OCI-LY7 (cell line): ENCODE results near the gene MRGPRX2. TPM values are rescaled to one million over a fixed set of nuclear protein-coding genes. Genes with fewer than 3 reads are reported as not detected.
A peak's percentile ranks its signal among the peaks of the same experiment; 100 is the strongest.

Experiments
- BruUV-seq: library from RNA; stranded (reverse); fragments of 400-500 nt; replicated peaks from 2 replicates; lab custom pipeline; 2021; lab: Mats Ljungman, UMichigan
- CTCF ChIA-PET: fragments of 300-600 bp; sonication (Branson Sonifier 250); formaldehyde crosslinking; loops from one replicate; lab custom pipeline; 2022; ENCODE audit warnings: antibody characterized with exemption; ENCODE audit not compliant: unreplicated experiment; lab: Charles Lee
- POLR2A ChIA-PET: fragments of 300-600 bp; sonication (Branson Sonifier 250); formaldehyde crosslinking; loops from one replicate; lab custom pipeline; 2022; ENCODE audit warnings: antibody characterized with exemption; lab: Charles Lee
- DNase-seq: peaks from one replicate; pipeline ENCODE4 v3.0.0-alpha.2; 2015; ENCODE audit warnings: low spot score
- H2AFZ ChIP-seq: fragments of 200-600 bp; sonication (generic), shearing (Covaris generic); 2 replicates; pipeline ENCODE4 v1.6.1; 2014; ENCODE audit warnings: mild to moderate bottlenecking, antibody characterized with exemption, low read length, moderate library complexity
- H3K27ac ChIP-seq: fragments of 200-600 bp; sonication (generic); 2 replicates; pipeline ENCODE4 v1.5.1; 2014; ENCODE audit warnings: mixed run types, low read depth, mild to moderate bottlenecking, moderate library complexity, low read length, inconsistent platforms; ENCODE audit not compliant: poor library complexity, severe bottlenecking
- H3K36me3 ChIP-seq: fragments of 200-600 bp; sonication (generic); 2 replicates; pipeline ENCODE4 v1.6.1; 2014; ENCODE audit warnings: mild to moderate bottlenecking, antibody characterized with exemption, low read length, moderate library complexity, mixed read lengths; ENCODE audit not compliant: insufficient read depth
- H3K4me1 ChIP-seq: fragments of 200-600 bp; sonication (generic); 2 replicates; pipeline ENCODE4 v1.5.1; 2014; ENCODE audit warnings: mild to moderate bottlenecking, low read length; ENCODE audit not compliant: insufficient read depth, poor library complexity, severe bottlenecking
- H3K4me2 ChIP-seq: fragments of 200-600 bp; sonication (generic); 2 replicates; pipeline ENCODE4 v1.6.1; 2014; ENCODE audit warnings: mild to moderate bottlenecking, low read length
- H3K4me3 ChIP-seq: fragments of 200-600 bp; sonication (generic); 2 replicates; pipeline ENCODE4 v1.5.1; 2014; ENCODE audit warnings: mild to moderate bottlenecking, low read depth, low read length; ENCODE audit not compliant: poor library complexity, severe bottlenecking
- H3K79me2 ChIP-seq: fragments of 200-600 bp; sonication (generic); 2 replicates; pipeline ENCODE4 v1.6.1; 2016; ENCODE audit warnings: low read depth, mild to moderate bottlenecking, low read length, moderate library complexity, mixed read lengths; ENCODE audit not compliant: insufficient read depth
- H3K9me2 ChIP-seq: fragments of 200-600 bp; sonication (generic); 2 replicates; pipeline ENCODE4 v1.6.1; 2016; ENCODE audit warnings: mild to moderate bottlenecking, low read length, mixed read lengths; ENCODE audit not compliant: insufficient read depth
- H3K9me3 ChIP-seq: fragments of 200-600 bp; sonication (generic); 2 replicates; pipeline ENCODE4 v1.6.1; 2014; ENCODE audit warnings: mild to moderate bottlenecking, mixed run types, low read length, mixed read lengths
- H4K20me1 ChIP-seq: fragments of 200-600 bp; sonication (generic); 2 replicates; pipeline ENCODE4 v1.6.1; 2014; ENCODE audit warnings: mild to moderate bottlenecking, antibody characterized with exemption, low read length, moderate library complexity, mixed read lengths; ENCODE audit not compliant: insufficient read depth
- CTCF ChIP-seq: fragments of 200-600 bp; sonication (generic); conservative IDR thresholded peaks from 2 replicates; pipeline ENCODE4 v1.5.1; 2014; ENCODE audit warnings: mild to moderate bottlenecking, antibody characterized with exemption, low read length, moderate library complexity, mixed read lengths
- EZH2phosphoT487 ChIP-seq: fragments of 200-600 bp; sonication (generic); IDR thresholded peaks from 2 replicates; pipeline ENCODE4 v1.6.1; 2018; ENCODE audit warnings: low read depth, borderline replicate concordance, mild to moderate bottlenecking, mixed run types, antibody characterized with exemption, low read length, moderate library complexity, mixed read lengths
- intact Hi-C: fragments of 100-400 bp; cut with micrococcal nuclease; formaldehyde crosslinking; loops from one replicate; pipeline ENCODE4 v1.10.0; 2022; ENCODE audit not compliant: unreplicated experiment
- total RNA-seq, 2 experiments: library from RNA; depleted of rRNA in 1 of 2; stranded (reverse); fragments of >200 nt in 1 of 2; shearing (Covaris generic) in 1 of 2; gene quantifications; 2 replicates each; pipeline ENCODE4 v1.2.3, GENCODE V29; 2014 to 2022

The MRGPRX2 gene
- total RNA-seq, 2 experiments from 2014 or later, result not detected

GRCh38 chr11:19071255-19071654 lies 10.7 kb upstream of the MRGPRX2 start:
- peak; percentile 80 for DNase-seq
- Histone ChIP-seq H3K27ac (no peak overlapping the region), H3K4me2 (no peak overlapping the region), H3K79me2 (no peaks in the 10 kb centered on the region), H3K4me1 (no peaks in the 10 kb centered on the region), H3K9me3 (peaks cover 8% of the 10 kb centered on the region; the same call in 1 of the 2 replicates), H3K9me2 (no peaks in the 10 kb centered on the region), H4K20me1 (no peaks in the 10 kb centered on the region), H3K36me3 (no peaks in the 10 kb centered on the region), H3K4me3 (no peak overlapping the region), H2AFZ (no peak overlapping the region)
- TF ChIP-seq CTCF (peak; percentile 100), EZH2phosphoT487 (no peak)
- intact Hi-C loops, result loop anchor here (1.0 kb wide), 1 partner anchor 482 kb away; no protein-coding TSS in a partner anchor
- POLR2A ChIA-PET, result interaction anchor here (0.6 to 1.1 kb wide), 4 partner anchors 10 to 1269 kb away, joined by 3 to 5 read pairs (median 4); no protein-coding TSS in a partner anchor
- CTCF ChIA-PET, result interaction anchor here (0.6 to 0.8 kb wide), 2 partner anchors 10 to 39 kb away, joined by 3 read pairs; no protein-coding TSS in a partner anchor
- BruUV-seq, result no TSS peak

GRCh38 chr11:19059833-19060232 lies 684 bp downstream of the MRGPRX2 start:
- no peak for TF ChIP-seq CTCF
- no peak for TF ChIP-seq EZH2phosphoT487
- POLR2A ChIA-PET, result no interaction called here

GRCh38 chr11:19055905-19056304 lies 4.6 kb downstream of the MRGPRX2 start:
- H3K36me3 ChIP-seq, result no peaks in the 10 kb centered on the region
- no peaks in the 10 kb centered on the region for H3K9me2 ChIP-seq
- TF ChIP-seq EZH2phosphoT487 (no peak), CTCF (no peak)
- DNase-seq, result no peak
- no peak overlapping the region for H3K4me2 ChIP-seq
- no peaks in the 10 kb centered on the region for H3K4me1 ChIP-seq
- H3K4me3 ChIP-seq, result no peak overlapping the region
- no peaks in the 10 kb centered on the region for H3K9me3 ChIP-seq
- intact Hi-C loops, result no loop called here
- CTCF ChIA-PET, result no interaction called here
- H4K20me1 ChIP-seq, result no peaks in the 10 kb centered on the region
- no peak overlapping the region for H2AFZ ChIP-seq
- H3K79me2 ChIP-seq, result no peaks in the 10 kb centered on the region
- POLR2A ChIA-PET, result no interaction called here
- H3K27ac ChIP-seq, result no peak overlapping the region
- BruUV-seq, result no TSS peak

More at GRCh38 chr11:19059833-19060232, 684 bp downstream of the MRGPRX2 start:
- Histone ChIP-seq H3K4me2 (no peak overlapping the region), H3K79me2 (no peaks in the 10 kb centered on the region), H3K9me3 (no peaks in the 10 kb centered on the region), H3K36me3 (no peaks in the 10 kb centered on the region), H4K20me1 (no peaks in the 10 kb centered on the region), H3K4me3 (no peak overlapping the region), H3K4me1 (no peaks in the 10 kb centered on the region), H2AFZ (no peak overlapping the region), H3K9me2 (no peaks in the 10 kb centered on the region), H3K27ac (no peak overlapping the region)
- BruUV-seq, result no TSS peak
- CTCF ChIA-PET, result no interaction called here
- intact Hi-C loops, result no loop called here
- DNase-seq, result no peak
